Left cardiac atrium (tissue), 4 donors: Measurements from ENCODE around the gene UBE2J1. TPM values are rescaled to one million over a fixed set of nuclear protein-coding genes. Genes with fewer than 3 reads are reported as not detected.
A peak's percentile ranks its signal among the peaks of the same experiment; 100 is the strongest.

ENCODE experiments used
- ATAC-seq, 2 donors: fragments of 200-7000 bp; cut with Tn5 transposase; one replicate each; pipeline ENCODE4 v1.9.1; 2020; ENCODE audit warnings: mild to moderate bottlenecking in 2 of 2, moderate library complexity in 2 of 2
- DNase-seq: peaks from one replicate; pipeline ENCODE4 v3.0.0-alpha.2; 2020
- intact Hi-C, 2 donors: fragments of 100-400 bp; cut with DNase I; formaldehyde crosslinking; loops; one replicate each; pipeline versions ENCODE4 v1.14.1 to v1.15.1; 2022 to 2023
- total RNA-seq, 2 donors: library from RNA; stranded (reverse); fragmentation: NEBNext Ultra II Directional; extraction: Animal tissue kit (Norgen Biotek cat#: 25700); gene quantifications; one replicate each; pipeline ENCODE4 v1.2.1, GENCODE V29; 2021
- donor health status: DM: no; HTN: yes; CAD: no.
- donor health status: DM: no; HTN: yes; CAD: no; lungs with severe emphysema.
- donor health status: DM: yes; HTN: yes; CAD: no.
- donor health status: Dilated cardiomyopathy.

Gene UBE2J1
- total RNA-seq, 2 donors from 2014 or later, result 15.6 to 26.1 TPM

DNA sequence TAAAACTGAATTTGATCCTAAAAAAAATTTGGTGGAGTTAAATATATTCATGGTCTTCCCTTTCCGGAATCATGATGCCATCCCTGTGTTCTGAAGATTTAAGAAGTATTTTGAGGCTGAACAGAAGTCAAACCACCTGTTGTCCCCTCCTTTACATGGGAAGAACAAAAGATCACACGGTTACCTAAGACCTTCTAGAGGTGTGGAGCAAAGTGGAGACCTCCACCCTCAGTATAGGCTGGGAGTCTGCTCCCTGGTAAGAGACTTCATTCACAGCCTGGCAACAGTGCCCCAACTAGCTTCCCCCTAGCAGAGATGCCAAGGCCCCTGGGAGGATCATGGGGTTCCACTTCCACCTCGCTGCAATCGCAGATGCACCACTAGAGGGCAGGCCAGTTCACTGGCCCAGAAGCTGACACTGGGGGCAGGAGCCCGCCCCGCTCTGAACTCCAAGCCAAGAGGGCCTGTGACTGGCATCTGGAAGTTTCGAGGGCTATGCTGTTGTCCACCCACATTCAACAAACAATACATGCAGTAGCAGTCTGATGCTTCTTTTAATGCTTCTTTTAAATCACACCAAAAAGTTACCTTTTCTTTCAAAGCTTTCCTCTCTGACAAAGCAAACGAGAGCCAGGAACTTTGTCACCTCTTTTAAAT, 19.5 kb upstream of the UBE2J1 start:
- ATAC-seq (peak; percentile 88 to 93), DNase-seq (peak; percentile 80)
- intact Hi-C loops, result loop anchor here in 1 of 2 donors (1.0 to 5.0 kb wide), 2 partner anchors 40 to 61 kb away; partner anchors contain the start of gene RRAGD

DNA sequence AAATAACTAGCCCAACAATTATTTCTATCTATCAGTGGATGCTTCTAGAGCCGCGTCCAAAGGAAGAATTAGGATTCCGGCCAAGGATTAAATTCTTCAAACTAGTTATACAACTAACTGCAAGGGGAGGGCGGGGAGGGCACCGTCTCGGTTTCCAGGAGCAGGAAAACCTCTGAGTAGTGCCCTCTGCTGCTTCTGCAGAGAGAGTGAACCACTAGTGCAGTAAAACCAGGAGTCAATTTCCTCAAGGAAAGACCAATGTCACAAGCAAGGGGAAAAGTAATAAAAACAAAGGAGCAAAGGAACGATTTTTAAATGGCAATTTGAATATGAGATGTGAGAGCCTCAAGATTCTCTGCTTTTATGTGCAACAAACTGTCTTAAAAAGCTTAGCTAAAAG, 16.5 kb upstream of the UBE2J1 start:
- ATAC-seq, result peak; percentile 79 to 84
- intact Hi-C loops, result loop anchor here in 1 of 2 donors (10.0 kb wide), 1 partner anchor 384 kb away; no protein-coding TSS in a partner anchor
- peak; percentile 69 for DNase-seq

DNA sequence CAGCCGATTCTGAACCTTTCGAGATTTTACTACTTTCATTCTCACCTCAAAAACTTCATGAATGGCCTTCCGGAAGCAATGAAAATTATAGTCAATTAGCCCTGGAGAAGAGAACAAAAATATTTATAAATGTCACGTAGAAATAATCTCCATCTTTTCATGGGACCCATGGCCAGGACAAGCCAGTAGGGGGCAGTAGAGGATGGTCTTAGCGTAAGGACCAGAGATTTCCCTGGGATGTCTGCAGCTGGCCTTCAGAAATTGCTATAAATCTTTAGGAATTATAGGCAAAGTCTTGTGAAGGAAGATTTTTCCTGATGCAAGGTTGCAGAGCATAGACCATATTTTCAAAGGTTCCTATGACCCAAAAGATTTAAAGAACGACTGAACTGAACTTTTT, 15.6 kb upstream of the UBE2J1 start:
- peak; percentile 66 for DNase-seq
- peak; percentile 39 to 74 for ATAC-seq
- intact Hi-C loops, result loop anchor here in 1 of 2 donors (10.0 kb wide), 1 partner anchor 383 kb away; no protein-coding TSS in a partner anchor

DNA sequence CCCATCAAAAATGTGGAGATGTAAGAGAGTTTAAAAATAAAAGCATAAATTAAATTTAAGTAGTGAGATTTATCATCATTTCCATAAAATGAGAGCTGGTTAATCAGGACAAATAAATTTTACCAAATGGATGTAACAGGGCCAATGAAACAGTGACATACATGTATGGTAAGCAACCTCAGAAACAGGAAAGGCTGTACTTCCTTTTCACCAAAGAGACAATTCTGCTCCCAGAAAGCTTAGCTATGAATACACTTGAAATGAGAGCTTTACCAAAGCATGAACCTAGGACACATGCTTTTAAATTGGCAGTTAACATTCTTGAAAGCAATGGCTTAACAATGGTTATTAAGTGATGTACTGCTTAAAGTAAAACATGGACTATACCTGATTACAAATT, 12.1 kb upstream of the UBE2J1 start:
- no peak for DNase-seq
- no peak for ATAC-seq
- intact Hi-C loops, result loop anchor here in 1 of 2 donors (2.0 to 10.0 kb wide), 2 partner anchors 52 to 380 kb away; no protein-coding TSS in a partner anchor

DNA sequence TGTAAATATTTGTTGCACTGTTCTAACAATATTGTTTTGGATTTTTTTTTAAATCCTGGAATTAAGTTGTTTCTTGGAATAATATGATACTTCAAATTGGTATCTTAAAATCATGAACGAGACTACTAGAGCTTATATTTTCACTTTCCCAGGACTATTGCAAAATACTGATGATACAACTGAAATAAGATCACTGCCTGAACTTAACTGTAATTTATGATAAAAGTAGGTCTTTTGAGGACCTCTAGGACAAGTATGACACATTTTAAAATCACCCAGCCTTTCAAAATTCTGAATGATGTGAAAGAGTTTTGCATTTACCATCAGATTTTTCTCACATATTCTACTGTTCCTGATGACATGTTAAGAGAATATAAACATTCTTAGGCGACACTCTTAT, 8.6 kb upstream of the UBE2J1 start:
- ATAC-seq, result no peak
- DNase-seq, result no peak
- intact Hi-C loops, result loop anchor here in 1 of 2 donors (10.0 kb wide), 1 partner anchor 376 kb away; no protein-coding TSS in a partner anchor

DNA sequence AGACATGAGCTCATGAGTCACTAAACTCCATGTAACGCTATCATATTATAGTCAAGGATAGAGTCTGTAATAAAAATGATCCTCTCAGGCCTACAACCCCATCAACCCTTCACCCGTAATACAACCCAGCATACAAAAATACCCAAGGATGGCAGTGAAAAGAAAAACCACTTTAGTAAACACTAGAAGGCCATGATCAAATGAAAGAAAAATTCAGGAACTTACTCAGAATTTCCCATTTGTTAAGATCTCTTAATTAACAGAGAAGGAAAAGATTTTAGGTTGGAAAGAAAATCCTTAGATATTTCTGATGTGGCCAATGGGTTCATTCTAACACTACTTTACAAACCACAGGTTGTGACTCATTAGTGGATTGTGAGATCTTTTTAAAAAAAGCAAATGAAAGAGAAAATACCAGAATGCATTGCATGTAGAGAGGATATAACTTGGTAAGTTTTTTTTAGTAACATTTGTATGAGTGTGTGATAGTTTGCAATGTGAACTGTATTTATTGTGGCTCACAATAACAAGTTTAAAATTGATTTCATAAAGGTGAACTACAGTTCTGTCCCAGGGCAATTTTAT, 8.0 kb upstream of the UBE2J1 start:
- DNase-seq (no peak), ATAC-seq (no peak)
- intact Hi-C loops, result loop anchor here in 1 of 2 donors (10.0 kb wide), 1 partner anchor 376 kb away; no protein-coding TSS in a partner anchor

DNA sequence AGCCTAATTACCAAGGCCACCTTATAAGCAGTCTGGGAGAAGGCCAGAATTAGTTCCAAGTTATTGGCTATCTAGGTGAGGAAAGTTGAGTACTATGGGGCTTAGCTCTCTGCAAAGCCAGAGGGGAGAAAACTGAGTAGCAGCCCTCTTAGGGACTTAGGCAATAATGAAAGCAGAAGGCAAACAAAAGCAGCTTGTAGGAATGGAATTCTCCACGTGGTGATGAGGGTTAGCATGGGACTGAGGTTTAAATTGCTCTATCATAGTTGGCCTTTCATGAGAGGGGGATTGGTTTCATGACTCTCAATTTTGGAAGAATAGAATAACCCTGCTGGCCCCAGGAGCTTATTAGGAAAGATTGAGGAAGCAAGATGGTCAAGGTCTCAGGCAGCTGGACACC, 7.0 kb upstream of the UBE2J1 start:
- ATAC-seq (no peak), DNase-seq (no peak)
- intact Hi-C loops, result no loop called here

DNA sequence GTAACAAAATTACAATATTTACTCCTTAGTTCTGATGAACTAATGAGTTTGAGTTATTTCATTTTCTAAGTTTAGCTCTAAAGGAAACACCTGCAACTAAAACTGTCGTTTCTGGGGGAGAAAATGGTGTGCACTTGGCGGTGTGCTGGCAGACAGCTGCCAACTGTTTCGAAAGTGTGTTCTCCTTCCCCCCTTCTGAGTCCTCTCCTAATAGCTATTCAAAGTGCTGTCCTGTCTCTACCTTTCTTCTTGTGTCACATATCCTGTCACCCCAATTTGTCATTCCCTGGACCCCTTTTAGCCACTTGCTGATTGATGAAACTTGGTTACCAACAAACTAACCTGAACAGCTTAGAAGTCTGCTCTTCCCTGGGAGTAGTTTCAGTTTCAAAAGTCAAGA, 4.9 kb upstream of the UBE2J1 start:
- intact Hi-C loops, result no loop called here
- ATAC-seq, result no peak
- DNase-seq, result no peak

DNA sequence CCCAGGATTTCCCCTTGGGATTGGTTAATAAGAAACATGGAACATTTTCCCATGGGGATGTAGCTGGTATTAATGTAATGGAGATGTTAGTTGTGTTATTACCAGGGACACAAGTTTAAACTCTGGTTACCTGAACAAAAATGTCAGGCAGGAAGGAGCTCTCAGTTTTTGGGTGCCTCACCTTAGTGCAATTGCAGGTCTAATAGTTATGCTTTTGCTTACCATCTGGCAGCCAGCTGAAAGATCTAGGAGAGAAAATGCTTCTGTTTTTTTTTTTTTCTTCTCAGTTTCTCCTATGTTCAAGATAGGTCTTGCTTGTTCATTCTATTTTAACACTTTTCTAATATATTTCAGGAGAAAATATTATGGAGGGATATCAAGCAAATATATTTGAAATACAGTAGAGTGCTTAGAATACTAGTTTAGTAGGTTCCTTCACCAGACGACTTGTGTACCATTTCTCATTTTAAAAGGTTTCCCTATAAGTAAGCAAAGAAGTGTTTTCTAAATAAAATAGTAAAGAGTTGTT, 4.2 kb upstream of the UBE2J1 start:
- intact Hi-C loops, result no loop called here
- ATAC-seq, result no peak

DNA sequence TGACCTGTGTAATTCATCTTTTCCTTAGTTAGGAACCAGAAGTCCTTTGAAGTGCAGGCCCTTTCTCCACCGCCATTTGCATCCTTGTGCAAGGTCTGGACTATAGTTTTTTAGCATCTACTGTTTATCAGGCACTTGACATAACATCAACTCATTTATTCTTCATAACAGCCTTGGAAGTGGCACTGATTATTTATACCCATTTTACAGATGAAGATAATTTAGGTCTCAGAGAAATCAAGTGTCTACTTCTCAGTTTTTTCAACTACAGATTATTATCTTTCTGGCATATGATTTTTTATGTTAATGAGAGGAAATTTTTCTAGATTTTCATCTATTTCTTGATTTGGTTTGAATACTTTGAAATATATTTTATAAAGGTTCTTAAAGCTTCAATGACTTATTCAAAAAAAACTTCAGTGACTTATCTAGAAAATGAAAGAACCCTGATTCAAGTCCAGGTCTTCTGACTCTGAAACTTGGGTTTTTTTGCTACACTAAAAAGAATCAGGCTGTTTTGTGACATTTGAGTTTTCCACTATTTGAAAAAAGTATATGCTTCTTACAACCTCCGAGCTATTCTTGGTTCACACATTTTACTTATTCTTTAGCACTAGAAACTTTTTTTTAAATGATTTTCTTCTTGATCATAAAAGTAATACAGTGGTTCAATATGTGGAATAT, 3.1 kb upstream of the UBE2J1 start:
- intact Hi-C loops, result no loop called here
- DNase-seq (no peak), ATAC-seq (no peak)

More for the DNA sequence above, 4.2 kb upstream of the UBE2J1 start:
- DNase-seq, result no peak

DNA sequence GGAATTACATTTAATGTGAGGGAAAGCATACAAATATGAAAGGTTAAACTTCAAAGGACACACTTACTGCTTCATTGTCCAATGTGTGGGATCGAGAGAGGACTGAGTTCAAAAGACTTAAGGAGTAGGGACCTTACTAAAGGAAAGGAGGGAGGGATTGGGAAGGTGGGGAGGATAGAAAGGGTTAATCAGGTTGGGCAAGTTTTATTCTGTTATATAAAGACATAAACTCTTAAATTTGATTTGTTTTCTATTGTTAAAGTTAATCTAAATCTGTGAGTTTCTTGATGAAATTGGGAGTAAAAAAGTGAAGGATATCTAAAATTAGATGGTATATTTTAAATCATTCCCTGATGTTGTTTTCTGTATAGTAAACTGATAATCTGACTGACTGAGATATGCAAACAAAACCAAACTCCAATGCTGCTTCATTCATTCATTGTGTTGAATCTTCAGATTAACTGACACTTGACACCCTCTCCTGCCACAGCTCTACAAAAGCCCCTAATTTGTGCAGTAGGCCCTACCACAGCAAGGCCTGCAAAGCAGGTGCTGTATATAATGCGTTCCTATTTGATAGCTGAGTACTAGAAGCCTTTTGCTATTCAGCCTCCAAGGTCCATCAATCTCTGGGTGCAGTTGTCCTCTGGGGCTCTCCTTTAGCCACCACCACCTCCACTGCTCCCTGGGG, 1.3 kb upstream of the UBE2J1 start:
- no peak for DNase-seq
- intact Hi-C loops, result loop anchor here in 1 of 2 donors (5.0 kb wide), 1 partner anchor 272 kb away; the partner anchor contains the start of gene PNRC1
- no peak for ATAC-seq

DNA sequence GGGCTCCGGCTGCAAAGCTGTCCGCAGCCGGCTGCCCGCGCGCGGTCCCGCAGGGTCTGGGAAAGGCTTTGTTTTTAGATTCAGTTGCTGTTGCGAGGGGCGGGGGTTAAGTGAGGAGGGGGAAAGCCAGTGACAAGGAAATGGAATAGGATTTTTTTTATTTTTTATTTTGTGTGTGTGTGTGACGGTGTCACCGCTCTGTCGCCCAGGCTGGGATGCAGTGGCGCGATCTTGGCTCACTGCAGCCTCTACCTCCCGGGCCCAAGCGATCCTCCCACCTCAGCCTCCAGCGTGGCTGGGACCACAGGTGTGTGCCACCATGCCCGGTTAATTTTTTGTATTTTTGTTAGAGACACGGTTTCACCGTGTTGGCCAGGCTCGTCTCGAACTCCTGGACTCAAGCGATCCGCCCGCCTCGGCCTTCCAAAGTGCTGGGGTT, 615 bp upstream of the UBE2J1 start:
- DNase-seq (no peak), ATAC-seq (peak in 1 of 2 donors; percentile 1)
- intact Hi-C loops, result loop anchor here in 1 of 2 donors (5.0 kb wide), 1 partner anchor 271 kb away; the partner anchor contains the start of gene PNRC1

DNA sequence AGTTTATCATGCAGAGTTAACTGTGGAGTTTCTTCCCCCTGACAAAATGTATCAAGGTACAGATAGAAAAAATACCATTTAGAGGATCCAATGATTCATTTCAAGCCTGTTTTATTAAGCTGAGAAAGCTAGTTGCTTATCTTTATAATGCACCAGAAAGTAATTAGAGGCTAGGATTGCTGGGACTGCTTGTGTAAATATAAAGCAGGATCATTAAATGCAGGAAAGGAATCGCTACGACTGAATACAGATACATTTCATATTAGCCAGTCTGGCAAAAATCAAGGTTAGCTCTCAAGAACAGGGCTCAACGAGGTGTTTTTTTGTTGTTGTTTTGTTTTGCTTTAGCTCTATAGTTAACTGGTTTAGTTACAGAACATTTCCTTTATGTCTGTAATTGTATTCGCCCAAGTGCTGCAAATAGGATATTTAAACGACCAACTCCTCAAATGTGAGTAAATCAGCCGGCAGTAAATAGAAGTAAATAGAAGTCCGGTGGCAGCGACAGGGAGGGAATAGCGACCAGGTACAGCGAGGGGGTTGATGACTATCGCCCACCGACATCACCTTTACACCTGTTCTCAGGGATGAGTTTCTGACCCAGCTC, 748 bp downstream of the UBE2J1 start:
- no peak for ATAC-seq
- intact Hi-C loops, result loop anchor here in 1 of 2 donors (5.0 kb wide), 1 partner anchor 269 kb away; the partner anchor contains the start of gene PNRC1

DNA sequence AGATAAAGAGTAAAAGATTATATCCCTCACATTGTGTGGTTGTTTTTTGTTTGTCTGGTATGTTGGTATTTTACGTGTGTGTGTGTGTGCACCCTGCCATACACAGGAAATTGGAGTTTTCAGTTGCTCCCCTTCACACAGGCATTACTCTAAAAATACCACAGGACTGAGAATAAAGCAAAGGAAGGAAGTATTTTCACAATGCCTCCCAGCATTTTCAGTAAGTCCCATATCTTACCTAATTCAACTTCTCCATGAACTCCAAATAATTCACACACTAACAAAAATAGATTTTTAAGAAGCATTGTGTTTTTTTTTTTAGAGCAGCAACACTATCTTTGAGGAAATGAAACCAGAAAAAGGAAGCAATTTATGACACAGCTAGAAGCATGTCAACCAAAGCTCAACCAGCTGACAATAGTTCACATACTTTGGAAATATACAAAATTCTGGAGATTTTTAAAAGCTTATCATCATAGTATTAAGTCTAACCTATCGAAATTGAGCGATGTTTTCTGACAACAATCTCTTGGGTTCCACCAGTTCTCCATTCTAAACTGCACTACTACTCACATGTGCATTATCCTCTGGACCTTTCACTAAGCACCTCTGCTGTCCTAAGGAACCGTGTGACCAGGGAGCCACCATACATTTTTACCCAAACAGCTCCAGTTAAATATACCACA, 2.1 kb downstream of the UBE2J1 start:
- no peak for ATAC-seq
- no peak for DNase-seq
- intact Hi-C loops, result loop anchor here in 1 of 2 donors (5.0 kb wide), 1 partner anchor 268 kb away; the partner anchor contains the start of gene PNRC1

More for the DNA sequence above, 748 bp downstream of the UBE2J1 start:
- no peak for DNase-seq

DNA sequence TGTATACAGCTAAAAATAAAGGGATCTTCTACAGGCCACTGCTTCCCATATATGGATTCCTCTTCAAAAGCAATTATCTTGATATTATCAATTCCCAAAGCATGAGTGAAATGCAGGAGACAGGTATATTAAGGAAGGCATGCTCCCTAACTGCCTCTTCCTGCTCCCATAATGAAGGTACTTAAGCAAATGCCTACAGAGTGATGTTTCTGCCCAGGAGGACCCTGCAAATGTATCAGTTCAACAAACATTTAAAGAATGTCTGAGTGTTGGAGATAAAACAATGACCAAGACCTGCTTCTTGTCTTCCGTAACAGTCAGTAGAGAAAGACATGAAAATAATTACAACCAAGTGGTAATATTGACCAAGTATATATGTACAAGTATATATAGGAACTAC, 4.2 kb downstream of the UBE2J1 start:
- intact Hi-C loops, result no loop called here
- no peak for DNase-seq
- no peak for ATAC-seq

DNA sequence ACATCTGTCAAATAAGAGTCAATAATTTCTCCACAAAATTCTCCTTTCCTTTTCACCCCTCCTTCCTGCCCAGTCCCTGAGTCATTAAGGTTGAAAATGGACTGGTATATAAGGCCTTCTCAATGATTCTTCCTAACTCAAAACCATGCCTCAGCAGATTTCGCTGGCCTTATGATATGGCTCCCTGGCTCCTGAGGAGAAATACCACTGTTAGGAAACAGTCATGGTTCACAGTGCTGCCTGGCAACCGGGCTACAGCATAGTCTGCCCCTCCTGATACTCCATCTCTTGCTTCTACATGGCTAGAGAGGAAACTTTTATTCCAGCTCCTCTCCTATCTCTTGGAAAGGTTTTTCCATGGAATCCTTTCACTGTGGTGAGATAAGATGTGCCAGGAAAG, 4.7 kb downstream of the UBE2J1 start:
- intact Hi-C loops, result no loop called here
- no peak for ATAC-seq
- peak; percentile 32 for DNase-seq

DNA sequence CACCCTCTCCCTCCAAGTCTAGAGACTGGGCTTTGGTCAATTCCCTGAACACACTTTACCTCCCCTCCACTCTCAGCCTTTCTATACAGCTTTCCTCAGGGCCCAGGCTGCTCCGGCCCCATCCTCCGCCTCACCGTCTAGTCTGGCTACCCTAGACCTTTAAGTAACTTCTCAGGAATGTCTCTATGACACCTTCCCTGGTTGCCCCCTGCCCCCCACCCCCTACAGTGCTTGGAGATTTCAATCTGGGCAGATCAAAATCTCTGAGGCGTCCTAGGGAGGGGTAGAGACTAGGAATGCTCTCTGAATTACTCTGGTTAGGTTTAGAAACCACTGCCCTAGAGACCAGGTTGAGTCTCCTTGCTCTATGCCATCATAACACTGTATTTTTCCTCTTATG, 6.1 kb downstream of the UBE2J1 start:
- DNase-seq (no peak), ATAC-seq (no peak)
- intact Hi-C loops, result no loop called here

DNA sequence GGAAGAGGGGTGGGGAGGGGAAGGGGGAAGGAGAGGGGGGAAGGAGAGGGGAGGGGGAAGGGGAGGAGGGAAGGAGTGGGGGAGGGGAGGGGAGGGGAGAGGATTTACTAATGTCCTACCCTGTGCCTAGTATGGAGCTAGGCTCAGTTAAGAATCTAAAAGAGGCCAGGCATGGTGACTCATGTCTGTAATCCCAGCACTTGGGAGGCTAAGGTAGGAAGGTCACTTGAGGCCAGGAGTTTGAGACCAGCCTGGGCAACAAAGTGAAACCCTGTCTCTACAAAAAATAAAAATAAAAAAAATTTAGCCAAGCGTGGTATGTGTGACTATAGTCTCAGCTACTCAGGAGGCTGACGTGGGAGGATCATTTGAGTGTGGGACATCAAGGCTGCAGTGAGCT, 13.0 kb downstream of the UBE2J1 start:
- ATAC-seq, result no peak
- intact Hi-C loops, result no loop called here
- no peak for DNase-seq
